Measurements from ENCODE around the gene DES.
"Not testable (repeated sequence)": the region's sequence is repeated elsewhere in the genome, so short reads cannot be mapped to it uniquely, and the experiment has no call there.

DES gene

GRCh38 chr2:219400562-219400961 is 17.6 kb upstream of the DES start:
- no peak for DNase-seq (ENCODE audit: low read depth)

GRCh38 chr2:219401606-219402005 is 16.6 kb upstream of the DES start:
- DNase-seq (ENCODE audit: low read depth) = no peak

- DNase-seq (ENCODE audit: low read depth) = peak; percentile 40
Measured at GRCh38 chr2:219402665-219403515, 15.3 kb upstream of the DES start.

GRCh38 chr2:219403861-219404260 is 14.3 kb upstream of the DES start:
- no peak for DNase-seq (ENCODE audit: low read depth)

- DNase-seq (ENCODE audit: low read depth) = no peak
Measured at GRCh38 chr2:219404291-219404910, 13.8 kb upstream of the DES start.

- no peak for DNase-seq (ENCODE audit: low read depth)
Measured at GRCh38 chr2:219404954-219405353, 13.2 kb upstream of the DES start.

- DNase-seq (ENCODE audit: low read depth) = no peak
Measured at GRCh38 chr2:219405451-219405850, 12.7 kb upstream of the DES start.

- DNase-seq (ENCODE audit: low read depth) = no peak
Measured at GRCh38 chr2:219405958-219406860, 12.0 kb upstream of the DES start.

GRCh38 chr2:219406861-219407230 is 11.3 kb upstream of the DES start:
- no peak for DNase-seq (ENCODE audit: low read depth)

GRCh38 chr2:219407343-219407742 is 10.8 kb upstream of the DES start:
- not testable (repeated sequence) for DNase-seq (ENCODE audit: low read depth)

GRCh38 chr2:219408204-219408603 is 10.0 kb upstream of the DES start:
- DNase-seq (ENCODE audit: low read depth) = no peak

GRCh38 chr2:219408631-219409030 is 9.5 kb upstream of the DES start:
- no peak for DNase-seq (ENCODE audit: low read depth)

GRCh38 chr2:219409619-219410018 is 8.6 kb upstream of the DES start:
- DNase-seq (ENCODE audit: low read depth) = no peak

GRCh38 chr2:219410390-219410789 is 7.8 kb upstream of the DES start:
- DNase-seq (ENCODE audit: low read depth) = no peak

- no peak for DNase-seq (ENCODE audit: low read depth)
Measured at GRCh38 chr2:219414857-219415256, 3.3 kb upstream of the DES start.

GRCh38 chr2:219415580-219416234 is 2.5 kb upstream of the DES start:
- no peak for DNase-seq (ENCODE audit: low read depth)

- DNase-seq (ENCODE audit: low read depth) = no peak
Measured at GRCh38 chr2:219416235-219416602, 2.0 kb upstream of the DES start.

- DNase-seq (ENCODE audit: low read depth) = no peak
Measured at GRCh38 chr2:219416938-219417337, 1.2 kb upstream of the DES start.

GRCh38 chr2:219417374-219417773 is 803 bp upstream of the DES start:
- DNase-seq (ENCODE audit: low read depth) = no peak

GRCh38 chr2:219419012-219419324 is 791 bp downstream of the DES start:
- no peak for DNase-seq (ENCODE audit: low read depth)

- no peak for DNase-seq (ENCODE audit: low read depth)
Measured at GRCh38 chr2:219419331-219420197, 1.4 kb downstream of the DES start.
